ENCODE results near the gene CXCL8. TPM values are rescaled to one million over a fixed set of nuclear protein-coding genes. Genes with fewer than 3 reads are reported as not detected.

CXCL8 gene
- polyA plus RNA-seq, 2 of the 4 experiments (the other 2 are of a cell fraction) = 4.4 to 57.2 TPM

- Histone ChIP-seq H3K4me3 (no peak overlapping the region), H3K4me1 (peaks cover 7% of the 10 kb centered on the region), H3K9me3 (no peaks in the 10 kb centered on the region), H3K4me2 (no peak overlapping the region), H3K27ac (peak overlapping the region in 1 of 2 experiments; percentile 21; a peak in 1 of 6 replicates)
- CTCF ChIA-PET = interaction anchor here (0.6 kb wide), 1 partner anchor 8 kb away, joined by 3 read pairs; no protein-coding TSS in a partner anchor
- POLR2A ChIA-PET = no interaction called here
- TF ChIP-seq HMGXB4 (CRISPR knock-in tag; IDR thresholded peaks at IDR 0.05; ENCODE audit: borderline replicate concordance) (no peak), NR3C1 (IDR thresholded peaks at IDR 0.05) (no peak)
- FAIRE-seq (no peak), ATAC-seq (no peak), DNase-seq (ENCODE audit: low read depth in 1 of 2, low spot score in 1 of 2) (no peak)
- 92% methylated on average over 3 of the region's 3 CpGs for WGBS (ENCODE audit: missing lambda C conversion rate)
Measured at GRCh38 chr4:73713650-73714049, 26.7 kb upstream of the CXCL8 start.

- TF ChIP-seq BHLHE40 (IDR thresholded peaks at IDR 0.05; ENCODE audit: low read depth, low read length) (no peak), SMC3 (IDR thresholded peaks at IDR 0.05) (no peak), HEYL (CRISPR knock-in tag; IDR thresholded peaks at IDR 0.05) (no peak), RAD21 (conservative IDR thresholded peaks at IDR 0.05 in 1 of 2, IDR thresholded peaks at IDR 0.05 in 1 of 2) (no peak), ELK1 (IDR thresholded peaks at IDR 0.05; ENCODE audit: low read depth, low read length) (no peak), POLR2A (IDR thresholded peaks at IDR 0.05; ENCODE audit: low read length) (no peak), NR3C1 (IDR thresholded peaks at IDR 0.05) (no peak), CBX8 (IDR thresholded peaks at IDR 0.05) (no peak)
- no peak overlapping the region for H3K4me3 ChIP-seq
- peaks cover 3% of the 10 kb centered on the region; the same call in 1 of the 3 replicates for H3K4me1 ChIP-seq
- POLR2A ChIA-PET = no interaction called here
- DNase-seq (ENCODE audit: low read depth in 1 of 2, low spot score in 1 of 2) (no peak), ATAC-seq (no peak), FAIRE-seq (no peak)
- 0 out of 6 replicates have a peak overlapping the region, but pooled peaks of 1 of the 2 experiments have one; percentile 31 for H3K27ac ChIP-seq
- no peak overlapping the region for H3K4me2 ChIP-seq
- WGBS (ENCODE audit: missing lambda C conversion rate) = 77% methylated on average over 2 of the region's 2 CpGs
- no peaks in the 10 kb centered on the region for H3K9me3 ChIP-seq
- CTCF ChIA-PET = interaction anchor here (2.0 kb wide), 1 partner anchor 15 kb away, joined by 8 read pairs; no protein-coding TSS in a partner anchor
Measured at GRCh38 chr4:73714647-73715046, 25.7 kb upstream of the CXCL8 start.

GRCh38 chr4:73715659-73716058 is 24.7 kb upstream of the CXCL8 start:
- ATAC-seq (no peak), FAIRE-seq (no peak), DNase-seq (ENCODE audit: low read depth in 1 of 2, low spot score in 1 of 2) (no peak)
- 59% methylated on average over 2 of the region's 2 CpGs for WGBS (ENCODE audit: missing lambda C conversion rate)
- H3K4me2 ChIP-seq = no peak overlapping the region
- TF ChIP-seq BHLHE40 (IDR thresholded peaks at IDR 0.05; ENCODE audit: low read depth, low read length) (no peak), GATA3 (IDR thresholded peaks at IDR 0.05; ENCODE audit: borderline replicate concordance) (no peak), ELK1 (IDR thresholded peaks at IDR 0.05; ENCODE audit: low read depth, low read length) (no peak), HES2 (IDR thresholded peaks at IDR 0.05) (no peak), RARB (CRISPR knock-in tag; IDR thresholded peaks at IDR 0.05) (no peak), SMC3 (IDR thresholded peaks at IDR 0.05) (no peak), HOXB13 (CRISPR knock-in tag; IDR thresholded peaks at IDR 0.05; ENCODE audit: low read depth) (no peak), REST (IDR thresholded peaks at IDR 0.05) (no peak), FOSL2 (IDR thresholded peaks at IDR 0.05) (no peak), FOSL2 (CRISPR knock-in tag; IDR thresholded peaks at IDR 0.05) (no peak)
- peaks cover 3% of the 10 kb centered on the region; the same call in 1 of the 3 replicates for H3K4me1 ChIP-seq
- H3K27ac ChIP-seq = no peak overlapping the region
- no peaks in the 10 kb centered on the region for H3K9me3 ChIP-seq
- POLR2A ChIA-PET = no interaction called here
- CTCF ChIA-PET = interaction anchor here (0.6 to 2.0 kb wide), 2 partner anchors 14 to 15 kb away, joined by 3 to 8 read pairs; no protein-coding TSS in a partner anchor
- no peak overlapping the region for H3K4me3 ChIP-seq

All from A549 (cell line).